Esophagus squamous epithelium (tissue), 5 donors: Measurements from ENCODE around the gene PDZD8. TPM values are rescaled to one million over a fixed set of nuclear protein-coding genes. Genes with fewer than 3 reads are reported as not detected.

Experiments
- DNase-seq: peaks from one replicate; lab custom pipeline; 2025; lab: John Stamatoyannopoulos, UW
- H3K27ac ChIP-seq, 4 donors: fragments of 200-600 bp; sonication (generic); one replicate each; pipeline ENCODE4 v1.5.1; 2016 to 2019; ENCODE audit warnings: mild to moderate bottlenecking in 1 of 4
- H3K27me3 ChIP-seq, 4 donors: fragments of 200-600 bp; sonication (generic); 1 replicate in 3 of 4; 2 replicates in 1 of 4; pipeline versions ENCODE4 v1.5.1 to v1.6.0; 2017 to 2021; ENCODE audit warnings: antibody characterized with exemption in 1 of 4
- H3K36me3 ChIP-seq, 3 donors: fragments of 200-600 bp; sonication (generic); one replicate each; pipeline ENCODE4 v1.5.1; 2016 to 2019
- H3K4me1 ChIP-seq, 3 donors: fragments of 200-600 bp; sonication (generic); one replicate each; pipeline ENCODE4 v1.5.1; 2017 to 2019
- H3K4me3 ChIP-seq, 4 donors: fragments of 200-600 bp; sonication (generic); 1 replicate in 3 of 4; 2 replicates in 1 of 4; pipeline ENCODE4 v1.5.1; 2016 to 2019; ENCODE audit warnings: mild to moderate bottlenecking in 2 of 4, moderate library complexity in 1 of 4
- H3K9me3 ChIP-seq, 3 donors: fragments of 200-600 bp; sonication (generic); one replicate each; pipeline ENCODE4 v1.5.1; 2016 to 2019
- CTCF ChIP-seq, 6 experiments: fragments of 450-650 bp in 4 of 6; fragments of 200-600 bp in 2 of 6; sonication (generic) in 2 of 6; IDR thresholded peaks; one replicate each; pipeline ENCODE4 v1.5.1; 2016 to 2019; ENCODE audit warnings: antibody characterized with exemption in 6 of 6, mild to moderate bottlenecking in 4 of 6, moderate library complexity in 4 of 6
- POLR2A ChIP-seq, 4 donors: fragments of 450-650 bp; IDR thresholded peaks; one replicate each; pipeline ENCODE4 v1.6.1; 2017; ENCODE audit warnings: antibody characterized with exemption in 4 of 4, mild to moderate bottlenecking in 4 of 4, moderate library complexity in 3 of 4
- WGBS, 2 donors: methylation state at CpG; one replicate each; pipeline ENCODE4 v1.1.5; 2018; 5-methylcytosine and 5-hydroxymethylcytosine counted together
- intact Hi-C: fragments of 100-400 bp; cut with DNase I; formaldehyde crosslinking; loops from one replicate; pipeline ENCODE4 v1.15.0; 2022
- total RNA-seq, 4 donors: library from RNA; depleted of rRNA; stranded (reverse); fragments of >200 nt; gene quantifications; one replicate each; pipeline ENCODE4 v1.1.0, GENCODE V29; 2016
- donor health status: DM: yes; HTN: yes; CAD: no.

The PDZD8 gene
- total RNA-seq, 4 donors from 2014 or later = 28.1 to 39.2 (median 32.9) TPM

GRCh38 chr10:117249493-117250093 is 125.6 kb downstream of the PDZD8 start:
- H3K36me3 ChIP-seq = no peaks in the 10 kb centered on the region
- H3K9me3 ChIP-seq = no peaks in the 10 kb centered on the region
- H3K4me1 ChIP-seq = no peaks in the 10 kb centered on the region
- intact Hi-C loops = no loop called here
- no peak overlapping the region for H3K27ac ChIP-seq
- peaks cover 0 to 74% (median 0%) of the 10 kb centered on the region in 4 donors for H3K27me3 ChIP-seq
- TF ChIP-seq POLR2A (IDR thresholded peaks at IDR 0.05) (no peak), CTCF (IDR thresholded peaks at IDR 0.05) (no peak)
- WGBS, 2 donors = 47 to 61% methylated on average over 6 of the region's 6 CpGs
- no peak for DNase-seq
- no peak overlapping the region for H3K4me3 ChIP-seq

- intact Hi-C loops = no loop called here
- Histone ChIP-seq H3K27ac (no peak overlapping the region), H3K36me3 (no peaks in the 10 kb centered on the region), H3K4me3 (no peak overlapping the region), H3K27me3 (peaks cover 0 to 75% (median 0%) of the 10 kb centered on the region in 4 donors), H3K9me3 (no peaks in the 10 kb centered on the region), H3K4me1 (no peaks in the 10 kb centered on the region)
- no peak for DNase-seq
- 36 to 40% methylated on average over 9 to 10 of the region's 10 CpGs for WGBS, 2 donors
- TF ChIP-seq POLR2A (IDR thresholded peaks at IDR 0.05) (no peak), CTCF (IDR thresholded peaks at IDR 0.05) (no peak)
Observed at GRCh38 chr10:117248750-117249465, 126.3 kb downstream of the PDZD8 start.

- intact Hi-C loops = no loop called here
- TF ChIP-seq POLR2A (IDR thresholded peaks at IDR 0.05) (no peak), CTCF (IDR thresholded peaks at IDR 0.05) (no peak)
- WGBS, 2 donors = 54 to 82% methylated on average over 3 of the region's 3 CpGs
- Histone ChIP-seq H3K36me3 (no peaks in the 10 kb centered on the region), H3K9me3 (no peaks in the 10 kb centered on the region), H3K27me3 (peaks cover 0 to 87% (median 0%) of the 10 kb centered on the region in 4 donors), H3K27ac (no peak overlapping the region), H3K4me1 (no peaks in the 10 kb centered on the region), H3K4me3 (no peak overlapping the region)
- no peak for DNase-seq
Observed at GRCh38 chr10:117246997-117247671, 128.1 kb downstream of the PDZD8 start.

GRCh38 chr10:117242463-117242832 is 132.8 kb downstream of the PDZD8 start:
- peaks cover 3 to 16% (median 7%) of the 10 kb centered on the region in 3 donors for H3K4me1 ChIP-seq
- no peak for DNase-seq
- no peaks in the 10 kb centered on the region for H3K9me3 ChIP-seq
- intact Hi-C loops = no loop called here
- H3K27me3 ChIP-seq = peaks cover 0 to 92% (median 8%) of the 10 kb centered on the region in 4 donors
- no peak overlapping the region for H3K4me3 ChIP-seq
- no peak overlapping the region for H3K27ac ChIP-seq
- 82 to 83% methylated on average over 8 of the region's 8 CpGs for WGBS, 2 donors
- TF ChIP-seq CTCF (IDR thresholded peaks at IDR 0.05) = no peak
- no peak for TF ChIP-seq POLR2A (IDR thresholded peaks at IDR 0.05)
- no peaks in the 10 kb centered on the region for H3K36me3 ChIP-seq
